GM12892 (cell line): ENCODE results near the gene SUGCT.

Experiments
- POLR2A ChIP-seq: IDR thresholded peaks from 2 replicates; pipeline ENCODE4 v1.6.1; 2011; ENCODE audit warnings: low read depth, low read length, control low read depth
- POLR2AphosphoS5 ChIP-seq: IDR thresholded peaks from 2 replicates; pipeline ENCODE4 v1.6.1; 2011; ENCODE audit warnings: low read depth, low read length, control low read depth

GRCh38 chr7:40526951-40527715 lies 392.3 kb downstream of the SUGCT start:
- no peak for TF ChIP-seq POLR2A
- no peak for TF ChIP-seq POLR2AphosphoS5
